ENCODE data around the gene POLN.
A peak's percentile ranks its signal among the peaks of the same experiment; 100 is the strongest.

Gene POLN

DNA sequence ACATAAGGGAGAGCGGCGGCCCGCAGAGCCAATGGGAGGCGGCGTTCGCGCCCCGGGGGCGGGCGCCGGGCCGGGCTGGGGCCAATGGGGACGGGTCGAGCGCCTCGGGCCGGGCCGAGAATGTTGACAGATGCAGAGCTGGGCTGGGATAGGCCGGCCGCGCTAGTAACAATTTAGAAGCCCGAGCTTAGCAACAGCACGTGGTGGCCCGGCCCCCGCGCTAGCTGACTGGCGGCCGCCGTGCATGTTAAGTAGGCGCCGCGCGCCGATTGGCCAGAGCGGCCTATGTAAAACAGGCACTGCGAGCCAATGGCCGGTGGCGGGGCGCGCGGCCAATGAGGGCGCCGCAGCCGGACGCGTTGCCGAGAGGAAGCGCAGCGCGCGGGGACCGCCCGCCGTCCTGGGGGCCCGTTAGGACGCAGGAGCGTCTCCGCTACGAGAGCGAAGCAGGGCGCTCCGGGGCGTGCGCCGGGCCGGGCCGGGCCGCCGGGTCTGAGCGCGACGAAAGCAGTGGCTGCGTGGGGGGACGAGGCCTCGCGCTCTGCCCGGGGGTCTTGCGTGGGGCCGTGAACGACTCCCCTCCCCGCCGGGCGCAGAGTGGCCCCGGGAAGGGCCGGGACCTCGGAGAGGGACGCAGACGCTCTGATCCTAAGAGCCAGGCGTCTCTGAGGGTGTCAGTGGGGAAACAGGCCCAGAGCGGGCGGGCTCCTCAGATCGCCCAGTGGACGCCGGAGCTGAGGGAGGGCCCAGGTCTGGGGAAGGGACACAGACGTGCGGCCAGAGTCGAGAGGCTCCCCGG lies 20.4 kb upstream of the POLN start:
- peak; percentile 93 for DNase-seq

DNA sequence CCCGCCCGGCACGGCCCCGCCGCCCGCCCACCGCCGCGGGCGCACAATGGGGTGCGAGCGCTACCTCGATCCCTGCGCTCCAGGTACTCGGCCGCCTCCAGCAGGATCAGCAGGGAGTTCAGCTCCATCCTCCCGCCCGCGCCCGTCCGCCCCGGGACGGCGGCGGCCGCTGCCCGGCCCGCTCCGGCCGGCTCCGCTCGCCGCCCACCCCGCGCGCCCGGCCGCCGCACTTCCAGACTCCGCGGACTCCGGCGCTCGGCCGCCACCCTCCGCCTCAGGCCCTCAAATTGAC lies 19.9 kb upstream of the POLN start, which contains the start of gene MXD4:
Gene MXD4 (minus strand): TSS at position 257 of the 292 bp plus-strand sequence. CDS start 129 bp downstream, at position 128.
- no peak for DNase-seq

GRCh38 chr4:2261110-2261852 lies 19.4 kb upstream of the POLN start:
- no peak for DNase-seq

DNA sequence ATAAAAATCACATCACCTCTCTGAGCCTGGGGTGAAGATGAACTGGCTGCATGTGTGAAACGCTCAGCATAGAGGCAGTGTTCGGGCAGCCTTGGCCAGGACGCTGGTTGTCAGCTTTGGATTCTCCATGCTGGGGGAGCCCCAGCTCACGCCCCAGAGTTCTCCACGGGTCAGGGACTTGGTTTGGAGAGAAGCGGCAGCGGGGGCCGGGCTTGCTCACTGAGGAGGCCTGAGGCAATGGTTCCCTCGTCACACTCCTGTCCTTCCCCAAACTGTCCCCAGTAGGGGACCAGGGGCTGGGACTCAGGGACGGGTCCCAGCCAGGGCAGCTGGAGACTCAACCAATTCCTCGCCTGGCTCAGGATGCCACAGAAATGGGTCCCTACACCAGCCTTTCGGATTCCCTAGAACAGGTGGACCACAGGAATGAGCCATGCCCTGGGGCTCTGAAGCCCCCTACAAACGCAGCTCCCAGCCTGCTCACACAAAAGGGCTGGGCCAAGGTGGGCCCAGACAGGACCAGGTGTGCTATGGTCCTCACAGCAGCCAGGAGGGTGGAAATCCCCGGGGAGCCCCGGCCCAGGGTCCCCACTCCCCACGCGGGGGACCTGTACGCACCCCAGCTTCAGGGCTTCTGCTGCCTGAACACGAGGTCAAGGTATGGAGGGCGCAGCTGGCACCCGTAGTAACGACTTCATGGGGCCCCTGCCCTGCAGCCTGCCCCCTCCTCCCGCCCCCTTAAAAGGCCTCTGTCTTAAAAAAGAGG lies 18.6 kb upstream of the POLN start:
- DNase-seq: no peak

- no peak for DNase-seq
These were observed 17.8 kb upstream of the POLN start for GRCh38 chr4:2259541-2260343.

GRCh38 chr4:2259036-2259540 lies 17.2 kb upstream of the POLN start:
- no peak for DNase-seq

GRCh38 chr4:2258091-2259035 lies 16.4 kb upstream of the POLN start:
- no peak for DNase-seq

DNA sequence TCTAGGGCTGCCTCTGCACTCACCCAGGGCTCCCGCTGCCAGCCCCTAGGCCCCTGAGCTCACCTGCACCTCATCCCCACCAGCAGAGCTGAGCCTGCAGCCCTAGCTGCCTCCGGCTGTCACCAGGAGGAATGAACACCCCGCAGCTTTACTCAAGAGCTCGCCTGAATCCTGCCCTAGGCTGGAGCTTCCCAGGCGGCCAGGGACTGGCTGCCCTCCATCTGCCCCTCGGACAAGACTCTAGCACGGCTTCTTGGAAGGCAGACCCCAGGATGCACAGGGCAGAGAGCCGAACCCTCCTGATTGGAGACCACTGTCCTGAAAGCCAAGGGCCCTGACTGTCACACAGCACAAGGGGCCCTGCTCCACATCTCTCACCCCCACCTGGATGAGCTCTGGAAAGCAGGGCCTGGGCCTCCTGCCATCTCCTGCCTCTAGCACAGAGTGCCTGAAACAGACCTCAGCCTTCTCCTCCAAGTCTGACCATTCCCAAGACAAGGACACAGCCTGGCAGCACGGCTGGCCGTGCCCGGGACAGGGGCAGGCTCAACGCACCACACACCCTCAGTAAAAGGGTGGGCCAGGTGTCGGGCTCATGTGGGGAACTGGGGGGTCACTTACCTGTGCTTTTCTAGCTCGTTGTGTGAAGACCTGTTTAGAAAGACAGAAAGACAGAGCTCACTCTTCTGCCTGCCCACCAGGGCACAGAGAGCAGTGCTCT lies 15.6 kb upstream of the POLN start:
- no peak for DNase-seq

DNA sequence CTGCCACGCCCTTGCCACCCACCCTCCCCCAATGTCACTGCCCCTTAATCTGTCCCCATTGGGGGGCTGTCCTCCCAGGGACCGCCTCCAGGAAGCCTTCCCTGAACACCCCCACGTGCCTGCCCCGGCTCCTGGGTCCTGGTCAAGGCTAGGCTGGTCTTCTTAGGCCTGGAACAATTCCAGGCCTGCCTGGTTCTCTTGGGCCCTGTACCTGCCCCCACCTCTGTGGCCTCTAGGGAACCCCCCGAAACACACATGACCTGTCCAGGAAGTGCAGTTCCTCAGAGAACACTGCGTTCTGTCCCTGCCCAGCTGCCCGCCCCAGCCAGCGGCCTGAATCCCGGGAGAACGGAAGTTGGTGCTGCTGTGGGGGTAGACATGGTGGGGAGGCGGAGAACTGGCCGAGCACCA lies 14.9 kb upstream of the POLN start:
- DNase-seq: no peak

GRCh38 chr4:2256156-2256731 lies 14.3 kb upstream of the POLN start:
- DNase-seq: no peak

- DNase-seq: no peak
These were observed 13.7 kb upstream of the POLN start for GRCh38 chr4:2255501-2256155.

DNA sequence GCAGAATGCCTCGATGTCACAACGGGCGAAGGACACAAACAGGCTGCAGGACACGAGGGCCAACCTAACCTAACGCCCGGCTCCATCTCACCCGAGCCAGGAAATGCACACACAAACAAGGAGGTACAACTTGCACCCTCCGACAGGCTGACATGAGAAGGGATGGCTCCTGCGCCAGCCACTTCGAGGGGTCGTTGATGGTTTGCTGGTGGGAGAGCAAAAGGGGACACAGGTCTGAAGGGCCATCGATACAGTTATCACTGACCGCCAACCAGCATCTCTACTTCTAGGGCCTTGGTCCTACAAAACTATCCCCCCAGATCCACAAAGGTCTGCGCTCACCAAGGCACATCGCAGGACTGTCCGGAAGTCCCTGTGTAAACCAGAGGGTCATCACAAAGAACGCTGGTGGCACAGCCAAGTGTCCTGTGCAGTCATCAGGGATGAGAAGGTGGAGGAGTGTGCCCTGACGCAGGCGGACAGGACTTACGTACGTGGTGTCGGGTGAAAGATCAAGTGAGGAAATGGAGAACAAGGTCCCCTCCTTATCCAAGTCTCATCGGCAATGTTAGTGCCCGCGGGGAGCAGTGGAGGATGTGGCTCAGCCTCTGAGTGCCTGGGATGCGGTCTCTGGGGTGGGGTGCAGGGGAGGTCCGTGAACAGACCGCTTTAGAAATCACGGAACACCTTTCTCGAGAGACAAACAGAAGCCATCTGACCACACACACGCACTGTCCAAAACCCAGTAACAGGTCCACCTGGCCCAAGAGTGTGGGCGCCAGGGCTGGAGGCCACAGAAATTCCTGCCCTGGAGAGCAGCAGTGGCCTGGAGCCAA lies 13.0 kb upstream of the POLN start:
- no peak for DNase-seq

- DNase-seq: no peak
These were observed 11.5 kb upstream of the POLN start for GRCh38 chr4:2253160-2254084.

DNA sequence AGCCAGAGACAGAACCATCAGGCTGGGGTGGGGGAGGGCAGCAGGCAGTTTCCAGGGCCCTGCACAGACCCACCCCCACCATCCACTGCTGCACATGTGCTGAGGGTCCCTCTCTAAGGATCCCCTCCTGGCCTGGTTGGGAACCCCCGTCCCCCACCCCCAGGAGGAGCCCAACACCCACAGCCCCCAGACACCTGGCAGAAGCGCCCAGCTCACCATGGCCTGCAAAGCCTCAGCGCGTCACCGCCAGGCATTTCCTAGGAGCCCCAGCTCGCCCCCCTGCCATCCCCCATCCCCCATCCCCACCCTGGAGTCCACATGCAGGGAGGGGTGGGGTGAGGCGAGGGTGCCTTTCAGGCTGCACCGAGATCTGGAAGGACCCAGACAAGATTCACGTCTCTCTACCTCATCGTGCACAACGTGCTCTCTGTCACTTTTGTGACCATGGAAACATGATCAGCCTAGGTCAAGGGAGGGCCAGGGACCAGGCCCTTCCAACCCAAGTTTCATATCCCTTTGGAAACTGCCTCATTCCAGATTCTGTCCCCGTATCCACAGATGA lies 10.7 kb upstream of the POLN start:
- DNase-seq: no peak

GRCh38 chr4:2251795-2252529 lies 10.0 kb upstream of the POLN start:
- no peak for DNase-seq

DNA sequence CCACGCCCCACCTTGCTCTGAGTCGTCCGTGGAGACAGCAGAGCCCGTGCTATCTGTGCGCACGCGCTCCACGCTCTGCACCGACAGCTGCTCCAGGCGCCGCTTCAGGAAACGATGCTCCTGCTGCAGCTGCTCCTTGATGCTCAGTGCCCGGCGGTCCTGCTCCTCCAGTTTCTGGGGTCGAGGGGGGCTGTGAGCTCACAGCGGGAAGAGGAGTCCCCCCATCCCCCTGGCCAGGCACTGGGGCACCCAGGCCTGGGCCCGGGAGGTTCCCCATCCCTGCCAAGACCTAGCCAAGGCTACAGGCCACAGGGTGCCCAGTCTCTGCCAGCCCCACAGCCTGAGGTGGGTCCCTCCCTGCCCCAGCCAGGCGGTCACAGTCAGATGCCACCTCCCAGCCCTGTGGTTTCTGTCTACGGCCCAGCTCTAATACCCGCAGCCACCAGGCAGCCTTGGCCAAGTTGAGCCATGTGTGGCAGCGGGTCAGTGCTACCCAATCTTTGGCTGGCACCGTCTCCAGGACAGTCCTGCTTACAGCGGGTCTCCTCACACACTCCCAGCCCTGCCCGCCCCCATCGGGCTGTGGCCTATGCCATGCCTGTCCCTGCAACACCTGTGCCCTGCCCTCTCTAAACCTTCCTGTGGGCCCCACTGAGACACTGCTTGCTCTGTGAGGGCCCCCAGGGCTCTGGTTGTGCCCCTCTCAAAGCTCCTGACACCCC lies 9.3 kb upstream of the POLN start:
- no peak for DNase-seq

Data from NCI-H2107 (cell line).